Activated CD4-positive, CD25-positive, alpha-beta regulatory T cell treated with anti-CD3 and anti-CD28 coated beads, Interleukin-2, amount 50 U/mL, for 16 hours (primary cell): ENCODE data around the gene COX10.
"Not testable (repeated sequence)": the region's sequence is repeated elsewhere in the genome, so short reads cannot be mapped to it uniquely, and the experiment has no call there.

Experiments used
- DNase-seq: peaks from one replicate; pipeline ENCODE4 v3.0.0-alpha.2; 2020; ENCODE audit warnings: low read depth, low spot score

COX10 gene

DNA sequence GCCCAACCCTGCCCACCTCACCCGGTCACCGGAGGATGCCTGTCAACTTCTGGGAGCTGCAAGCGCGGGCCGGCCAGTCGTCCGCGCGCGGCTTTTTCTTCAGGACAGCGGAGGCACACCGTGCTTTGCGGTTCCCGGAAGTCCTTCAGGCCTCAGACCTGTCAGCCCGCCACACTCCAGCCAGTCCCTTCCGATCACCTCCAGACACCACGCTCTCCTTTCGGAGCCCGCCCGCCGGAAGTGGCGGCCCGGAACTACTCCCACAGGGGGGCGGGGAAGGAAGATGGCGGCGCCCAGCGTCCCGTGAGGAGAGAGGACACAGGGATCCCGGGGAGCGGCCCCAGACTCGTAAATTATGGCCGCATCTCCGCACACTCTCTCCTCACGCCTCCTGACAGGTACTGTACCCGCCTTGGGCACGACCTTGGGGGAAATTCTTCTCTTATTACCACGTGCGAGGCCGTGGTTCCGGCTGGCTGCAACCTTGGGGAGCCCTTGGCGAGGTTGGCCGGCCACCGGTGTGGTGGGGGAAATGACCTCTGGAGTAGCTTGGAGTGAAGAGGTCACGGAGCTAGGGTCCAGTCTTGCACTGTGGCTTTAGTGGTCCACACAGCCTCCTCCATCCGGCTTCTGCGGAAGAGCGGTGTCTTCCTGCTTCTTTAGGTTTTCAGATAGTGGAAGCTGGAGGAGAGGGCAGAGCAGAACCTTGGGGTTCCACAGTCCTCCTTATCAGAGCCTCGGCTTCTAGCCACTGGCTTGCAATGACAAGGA, at the start of gene COX10:
TSS of gene COX10 (plus strand) at position 254 of the 771 bp plus-strand sequence. CDS start at position 356, 102 bp downstream.
- peak; percentile 78 for DNase-seq

DNA sequence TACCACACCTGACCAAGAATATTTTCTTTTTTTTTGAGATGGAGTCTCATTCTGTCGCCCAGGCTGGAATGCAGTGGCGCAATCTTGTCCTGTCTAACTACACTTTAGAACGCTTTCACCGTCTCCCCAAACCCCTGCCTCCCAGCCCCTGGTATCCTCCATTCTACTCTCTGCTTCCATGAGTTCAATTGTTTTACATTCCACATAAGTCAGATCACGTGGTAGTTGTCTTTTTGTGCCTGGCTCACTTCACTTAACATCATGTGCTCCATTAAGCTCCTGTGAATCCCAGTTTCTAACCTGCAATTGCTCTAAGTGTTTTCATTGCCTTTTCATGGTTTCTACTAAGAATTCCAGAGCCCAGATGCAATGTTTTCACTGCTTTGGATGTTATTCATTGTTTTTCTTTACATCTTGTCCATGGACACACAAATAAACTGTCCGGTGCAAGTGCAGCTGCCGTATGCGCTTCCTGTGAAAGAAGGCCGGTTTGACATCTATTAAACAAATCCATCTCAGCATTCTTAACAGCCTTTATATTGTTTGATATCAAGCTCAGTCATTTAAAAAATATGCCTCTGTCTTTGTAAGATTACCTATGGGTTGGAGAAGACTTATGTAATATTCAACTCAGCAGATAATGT, 47.5 kb upstream of the COX10 start:
- DNase-seq: not testable (repeated sequence)

DNA sequence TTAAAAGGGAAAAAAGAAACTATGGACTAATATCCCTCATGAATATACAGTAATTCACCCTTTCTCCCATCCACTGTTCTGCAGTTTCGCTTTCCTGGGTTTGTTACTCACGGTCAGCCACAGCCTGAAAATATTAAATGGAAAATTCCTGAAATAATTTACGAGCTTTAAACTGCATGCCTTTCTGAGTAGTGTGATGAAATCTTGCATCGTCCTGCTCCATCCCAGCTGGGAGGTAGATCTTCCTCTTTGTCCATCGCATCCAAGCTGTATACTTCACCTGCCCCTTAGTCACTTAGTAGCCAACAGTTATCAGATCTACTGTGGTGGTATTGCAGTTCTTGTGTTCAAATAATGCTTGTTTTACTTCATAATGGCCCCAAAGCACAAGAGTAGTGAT, 39.5 kb upstream of the COX10 start:
- DNase-seq: not testable (repeated sequence)

DNA sequence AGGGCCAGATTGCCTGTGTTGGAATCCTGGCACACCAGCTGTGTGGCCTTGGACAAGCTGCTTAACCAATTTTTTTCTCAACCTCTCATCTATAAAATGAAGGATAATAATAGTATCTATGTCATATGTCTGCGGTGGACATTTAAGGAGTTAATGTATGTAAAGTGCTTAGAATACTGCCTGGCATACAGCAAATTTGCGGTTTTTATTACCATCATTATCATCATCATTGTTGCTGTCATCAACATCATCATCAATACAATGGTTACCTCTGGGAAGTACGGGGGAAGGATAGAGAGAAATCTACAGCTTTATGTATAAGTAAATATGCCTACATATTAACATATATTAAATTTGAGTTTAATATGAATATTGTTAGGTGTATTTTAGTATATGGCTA, 37.1 kb upstream of the COX10 start:
- no peak for DNase-seq

DNA sequence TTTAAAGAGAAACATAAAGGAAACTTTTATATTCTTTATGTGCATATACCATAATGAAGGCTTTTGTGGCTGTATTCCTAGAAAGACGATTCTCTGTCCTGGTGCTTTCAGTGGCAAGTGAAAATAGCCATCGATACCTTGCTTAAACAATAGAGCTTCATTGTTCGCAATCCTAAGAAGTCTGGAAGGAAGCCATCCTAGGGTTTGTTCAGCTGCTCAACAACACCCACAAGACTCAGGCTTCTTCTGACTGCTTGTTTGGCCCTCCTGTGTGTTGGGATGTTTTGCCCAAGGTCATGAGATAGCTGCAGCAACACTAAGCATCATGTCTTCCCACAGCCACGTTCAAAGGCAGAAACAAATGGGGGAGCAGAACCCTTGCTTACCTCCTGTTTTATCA, 36.1 kb upstream of the COX10 start:
- DNase-seq: no peak

DNA sequence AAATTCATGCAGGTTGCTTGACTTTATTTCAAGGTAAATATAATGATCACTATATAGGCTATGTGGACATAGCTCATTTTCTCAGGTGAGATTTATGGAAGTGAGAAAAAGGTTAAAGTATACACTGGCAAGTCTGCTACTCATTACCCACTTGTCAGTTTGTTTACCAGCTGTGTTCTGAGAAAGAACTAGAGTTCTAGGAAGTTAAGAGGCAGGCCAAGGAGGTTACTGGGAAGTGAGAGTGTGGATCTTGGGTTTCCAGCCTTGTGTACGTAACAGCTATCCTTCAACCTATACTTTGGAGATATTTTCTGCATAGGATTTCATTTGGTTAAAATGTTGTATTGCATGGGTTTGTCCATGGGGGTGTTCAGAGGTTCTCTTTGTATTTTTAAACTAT, 31.9 kb upstream of the COX10 start:
- DNase-seq: no peak

DNA sequence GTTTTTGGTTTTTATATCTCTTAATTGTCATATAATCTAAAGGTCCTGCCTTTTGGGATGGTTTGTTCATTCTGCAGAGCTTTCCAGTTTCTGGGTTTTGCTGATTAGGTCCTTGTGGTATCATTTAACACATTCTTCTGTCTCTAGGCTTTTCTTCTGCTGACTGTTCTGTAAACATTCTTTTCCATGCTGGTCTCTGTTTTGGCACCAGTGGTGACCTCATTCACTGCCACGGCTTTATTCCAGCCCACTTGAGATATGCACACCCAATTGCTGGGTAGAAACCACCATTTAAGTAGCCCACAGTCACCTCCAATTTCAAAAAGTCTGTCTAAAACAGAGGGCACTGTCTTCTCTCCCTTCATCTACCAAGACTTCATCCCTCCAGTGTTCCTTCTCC, 31.1 kb upstream of the COX10 start:
- DNase-seq: no peak

DNA sequence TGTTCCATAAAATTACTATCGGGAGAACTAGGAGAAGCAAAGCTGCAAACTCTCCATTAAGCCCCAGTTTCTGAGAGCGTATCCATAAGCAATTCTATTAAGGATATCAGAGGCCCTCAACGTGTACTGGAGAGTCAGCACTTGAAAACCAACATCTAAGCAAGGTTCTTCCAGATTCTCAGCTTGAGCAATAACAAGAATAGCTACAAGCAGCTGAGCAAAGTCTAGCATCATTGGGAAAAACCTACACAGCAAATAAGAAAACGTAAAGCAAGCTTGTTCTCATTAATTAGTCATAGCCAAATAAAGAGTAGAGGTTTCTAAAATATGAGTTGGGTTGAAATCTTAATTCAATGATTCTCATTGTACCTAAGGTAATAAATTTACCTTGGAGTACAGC, 26.9 kb upstream of the COX10 start:
- DNase-seq: no peak

DNA sequence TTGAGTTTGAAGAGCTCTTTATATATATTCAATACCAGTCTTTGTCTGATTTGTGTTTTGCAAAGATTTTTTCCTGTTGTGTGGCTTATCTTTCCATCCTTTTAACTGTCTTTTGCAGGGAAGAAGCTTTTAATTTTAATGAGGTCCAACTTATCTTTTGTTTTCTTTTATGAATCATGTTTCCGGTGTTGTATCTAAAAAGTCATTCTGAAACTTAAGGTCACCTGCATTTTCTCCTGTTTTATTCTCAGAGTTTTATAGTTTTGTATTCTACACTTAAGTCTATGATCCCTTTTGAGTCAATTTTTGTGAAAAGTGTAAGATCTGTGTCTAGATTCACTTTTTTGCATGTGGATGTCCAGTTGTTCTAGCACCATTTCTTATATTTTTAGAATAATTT, 24.6 kb upstream of the COX10 start:
- no peak for DNase-seq

DNA sequence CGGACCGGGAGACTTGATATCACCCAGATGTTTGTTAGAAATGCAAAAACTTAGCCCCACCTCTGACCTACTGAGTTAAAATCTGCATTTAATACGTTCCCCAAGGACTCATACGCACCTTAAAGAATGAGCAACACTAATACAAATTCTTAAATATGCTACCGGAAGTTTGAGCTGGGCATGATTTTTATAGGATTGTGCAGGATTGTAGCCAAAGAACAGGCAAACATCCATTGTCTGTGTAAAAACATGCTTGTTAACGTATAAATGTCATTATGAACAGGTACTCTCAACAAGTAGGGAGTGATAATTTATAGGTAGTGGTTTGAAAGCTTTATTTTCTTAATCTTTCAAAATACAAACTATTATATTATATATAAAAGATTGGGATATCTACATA, 22.3 kb upstream of the COX10 start:
- DNase-seq: no peak

DNA sequence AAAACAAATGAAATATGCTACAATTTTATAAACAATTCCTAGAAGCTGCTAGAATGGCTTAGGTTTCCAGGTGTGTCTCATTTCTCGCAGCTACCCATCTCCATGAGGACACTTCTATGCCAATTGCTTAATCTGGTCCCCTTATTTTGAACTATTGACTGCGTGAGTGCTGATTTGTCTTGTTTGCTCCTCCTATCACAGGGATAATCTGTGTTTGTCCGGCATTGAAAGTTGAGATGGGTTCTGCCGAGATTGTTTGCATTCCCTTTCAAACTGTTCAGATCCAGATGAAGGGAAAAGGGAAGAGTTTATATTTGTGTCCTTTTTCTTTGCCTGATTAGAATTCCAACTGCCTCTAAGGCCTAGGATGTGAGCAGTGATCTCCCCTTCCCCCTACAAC, 21.7 kb upstream of the COX10 start:
- no peak for DNase-seq

DNA sequence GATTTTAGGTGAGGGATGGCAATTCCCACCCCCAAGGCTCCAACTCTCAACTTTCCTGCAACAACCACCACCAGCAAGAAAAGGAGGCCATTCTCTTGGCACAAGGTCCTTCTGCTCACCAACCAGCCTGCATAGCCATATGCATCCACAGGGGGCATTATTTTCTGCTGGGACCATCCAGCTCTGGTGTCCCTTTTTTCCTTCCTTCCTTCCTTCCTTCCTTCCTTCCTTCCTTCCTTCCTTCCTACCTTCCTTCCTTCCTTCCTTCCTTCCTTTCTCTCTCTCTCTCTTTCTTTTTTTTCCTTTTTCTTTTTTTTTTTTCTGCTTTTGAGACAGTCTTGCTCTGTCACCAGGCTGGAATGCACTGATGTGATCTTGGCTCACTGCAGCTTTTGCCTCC, 21.1 kb upstream of the COX10 start:
- no peak for DNase-seq

DNA sequence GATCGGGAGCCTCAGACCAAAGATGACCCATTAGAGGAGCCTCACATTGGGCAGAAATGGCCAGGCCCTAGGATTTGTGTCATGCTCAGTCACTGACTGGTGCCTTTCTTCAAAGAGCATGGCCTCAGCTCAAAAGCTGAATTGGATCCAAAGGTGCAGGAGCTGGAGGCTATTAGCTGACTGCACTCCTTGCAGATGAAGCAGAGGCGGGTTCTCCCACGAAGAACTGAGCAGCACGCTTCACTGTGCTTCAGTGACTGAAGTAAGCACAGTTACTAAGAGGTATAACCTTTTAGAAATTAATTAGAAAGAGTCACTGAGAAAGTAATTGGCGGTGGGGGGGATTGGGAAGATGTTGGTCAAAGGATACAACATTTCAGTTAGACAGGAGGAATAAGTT, 18.7 kb upstream of the COX10 start:
- no peak for DNase-seq

DNA sequence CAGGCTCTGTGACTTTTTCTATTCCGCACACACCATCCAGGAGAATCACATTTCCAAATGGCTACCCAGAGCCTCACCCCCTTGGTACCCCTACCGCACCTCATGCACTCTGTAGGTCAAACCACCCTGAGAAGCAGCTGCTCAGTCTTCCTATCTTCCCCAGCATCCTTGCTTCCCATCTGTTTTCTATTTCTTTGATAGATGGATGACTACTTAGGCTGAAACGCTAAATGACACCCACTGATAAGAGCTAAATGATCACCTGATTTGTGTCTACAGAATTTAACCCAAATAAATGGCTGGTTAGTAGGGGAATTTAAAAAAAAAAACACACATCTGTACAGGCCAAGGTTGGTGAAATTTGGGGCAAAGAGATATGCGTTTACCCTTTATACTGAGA, 17.6 kb upstream of the COX10 start:
- no peak for DNase-seq

DNA sequence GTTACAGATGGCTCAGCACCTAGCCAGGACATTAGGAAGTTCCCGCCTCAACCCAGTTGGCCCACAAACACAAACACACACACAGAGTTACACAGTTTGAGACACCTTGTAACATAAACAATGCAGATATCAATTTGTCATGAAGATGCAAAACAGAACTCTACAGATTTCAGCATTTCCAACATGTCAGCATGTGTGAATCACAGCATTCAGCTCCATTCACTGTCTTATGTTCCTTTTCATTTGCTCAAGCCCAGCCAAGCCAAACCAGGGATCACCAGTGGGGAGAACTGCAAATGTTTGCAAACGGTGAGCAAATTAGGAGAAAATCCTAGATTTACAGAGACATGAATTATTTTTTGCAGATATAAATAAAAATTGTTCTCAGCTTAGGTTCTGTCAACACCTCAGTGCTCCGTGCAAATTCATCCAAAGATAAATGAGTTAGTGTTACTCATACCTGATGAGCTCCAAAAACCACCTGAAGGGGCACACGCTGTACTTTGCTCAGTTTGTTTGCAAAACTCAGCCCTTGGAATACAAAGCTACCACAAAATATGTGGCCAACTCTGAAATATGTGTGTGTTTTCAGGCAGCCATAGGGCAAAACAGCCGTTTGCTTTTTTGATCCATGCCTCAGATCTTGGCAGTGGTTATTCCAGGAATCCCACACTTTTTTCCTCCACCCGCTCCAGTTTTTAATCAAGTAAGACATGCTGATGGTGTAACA, 16.3 kb upstream of the COX10 start:
- no peak for DNase-seq

DNA sequence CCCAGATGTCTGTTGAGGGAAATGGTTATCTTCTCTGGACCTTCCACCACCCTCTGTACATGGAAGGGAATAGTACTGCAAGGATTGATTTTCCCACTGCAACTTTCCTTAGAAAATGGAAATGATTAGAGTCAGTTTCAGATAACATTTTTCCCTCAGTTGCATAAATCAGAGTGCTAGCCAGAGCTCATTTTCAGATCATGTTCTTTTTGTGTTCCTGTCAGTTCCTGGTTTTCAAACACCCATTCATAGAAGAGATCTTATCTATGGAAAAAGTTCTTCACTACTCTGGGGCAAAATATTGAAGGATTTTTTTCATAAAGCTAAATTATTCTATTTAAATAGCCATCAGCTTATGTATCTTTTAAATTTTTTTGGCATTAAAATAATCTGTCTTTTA, 11.7 kb upstream of the COX10 start:
- DNase-seq: no peak

DNA sequence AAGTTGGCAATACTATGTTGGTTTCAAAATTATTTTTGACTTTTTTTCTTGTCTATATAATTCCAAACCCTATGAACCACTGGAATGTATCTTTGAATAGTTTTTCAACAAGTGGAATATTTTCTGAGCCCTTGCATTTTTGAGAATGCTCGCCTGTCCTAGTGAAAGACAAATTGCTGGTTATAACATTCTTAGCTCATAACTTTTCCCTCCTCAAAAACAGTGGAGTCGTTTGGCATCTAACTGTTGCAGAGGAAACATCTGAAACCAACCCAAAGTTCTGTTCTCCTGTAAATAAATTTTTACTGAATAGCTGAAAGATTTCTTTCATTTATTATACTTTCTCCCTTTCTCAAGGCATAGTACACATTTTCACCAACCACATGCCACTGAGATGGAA, 11.3 kb upstream of the COX10 start:
- DNase-seq: no peak

DNA sequence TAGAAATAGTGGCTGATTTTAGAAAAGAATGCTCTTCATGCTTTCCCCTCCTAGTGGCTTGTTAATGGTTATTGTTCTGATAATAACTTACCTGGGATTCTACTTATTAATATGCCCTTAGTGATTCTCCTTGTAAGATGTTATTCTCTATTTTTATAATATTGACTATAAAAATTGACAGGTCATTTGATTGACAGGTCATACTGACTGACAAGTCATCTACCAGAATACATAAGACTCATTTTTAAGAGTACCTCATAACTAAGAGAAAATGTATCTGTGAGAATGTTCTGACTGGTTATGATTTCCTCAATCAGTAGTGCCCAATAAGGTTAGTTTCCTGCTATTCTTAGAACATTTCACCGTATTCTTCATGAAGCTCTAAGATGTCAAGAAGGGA, 8.6 kb upstream of the COX10 start:
- DNase-seq: no peak

DNA sequence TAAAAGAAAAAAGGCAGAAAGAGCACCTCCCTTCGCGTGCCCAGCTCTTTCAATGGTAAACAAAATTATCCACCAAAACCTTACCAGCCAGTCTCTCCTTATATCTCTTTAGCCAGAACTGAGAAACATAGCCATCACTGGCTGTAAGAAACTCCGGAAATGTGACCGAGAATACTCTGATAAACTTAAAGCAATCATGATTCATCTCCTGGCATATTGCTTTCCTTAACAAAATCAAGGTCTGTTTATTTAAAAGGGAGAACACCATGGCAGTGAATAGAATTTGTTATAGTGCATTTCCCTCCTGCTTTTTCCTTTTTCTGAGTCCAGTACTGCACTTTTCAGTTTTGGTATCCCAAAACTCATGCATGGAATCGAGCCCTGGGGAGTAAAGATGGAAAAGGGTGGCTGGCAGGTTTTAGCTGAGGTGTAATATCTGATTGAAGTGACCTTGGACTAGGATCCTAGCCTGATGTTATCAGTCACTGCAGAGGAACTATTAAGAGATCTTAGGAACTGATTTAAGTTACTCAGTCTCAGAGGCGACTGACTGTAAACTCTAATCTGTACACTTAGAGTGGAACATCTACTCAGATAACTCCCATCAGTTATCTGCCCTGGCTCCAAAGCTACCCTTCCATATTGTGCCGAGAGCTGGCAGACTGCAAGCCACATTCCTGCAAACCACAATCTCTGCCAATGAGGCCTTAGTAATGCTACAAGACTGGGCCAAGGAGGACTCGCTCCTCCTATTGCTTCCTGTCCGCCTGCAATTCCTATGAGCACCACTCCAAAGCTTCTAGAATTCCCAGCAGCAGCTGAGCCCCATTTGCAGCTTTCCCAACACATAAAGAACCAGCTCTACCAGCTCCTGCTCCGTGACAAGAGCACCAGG, 7.4 kb upstream of the COX10 start:
- DNase-seq: no peak

DNA sequence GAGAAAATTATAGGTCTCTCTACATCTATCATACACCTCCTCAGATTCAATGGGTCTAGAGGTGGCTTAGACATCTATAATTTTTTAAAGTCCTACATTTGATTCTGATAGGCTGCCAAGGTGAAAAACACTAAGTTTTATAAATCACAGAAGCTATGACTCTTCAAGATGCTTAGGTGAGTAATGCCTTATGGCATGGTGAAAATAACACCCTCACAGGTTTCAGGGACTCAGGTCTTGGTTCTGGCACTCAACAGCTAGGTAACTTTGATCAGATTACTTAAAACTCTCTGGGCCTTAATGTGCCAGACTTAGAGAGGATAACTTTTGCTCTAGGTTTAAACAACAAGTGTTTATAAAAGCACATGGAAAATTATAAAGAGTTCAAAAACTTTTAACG, 2.0 kb upstream of the COX10 start:
- DNase-seq: no peak

DNA sequence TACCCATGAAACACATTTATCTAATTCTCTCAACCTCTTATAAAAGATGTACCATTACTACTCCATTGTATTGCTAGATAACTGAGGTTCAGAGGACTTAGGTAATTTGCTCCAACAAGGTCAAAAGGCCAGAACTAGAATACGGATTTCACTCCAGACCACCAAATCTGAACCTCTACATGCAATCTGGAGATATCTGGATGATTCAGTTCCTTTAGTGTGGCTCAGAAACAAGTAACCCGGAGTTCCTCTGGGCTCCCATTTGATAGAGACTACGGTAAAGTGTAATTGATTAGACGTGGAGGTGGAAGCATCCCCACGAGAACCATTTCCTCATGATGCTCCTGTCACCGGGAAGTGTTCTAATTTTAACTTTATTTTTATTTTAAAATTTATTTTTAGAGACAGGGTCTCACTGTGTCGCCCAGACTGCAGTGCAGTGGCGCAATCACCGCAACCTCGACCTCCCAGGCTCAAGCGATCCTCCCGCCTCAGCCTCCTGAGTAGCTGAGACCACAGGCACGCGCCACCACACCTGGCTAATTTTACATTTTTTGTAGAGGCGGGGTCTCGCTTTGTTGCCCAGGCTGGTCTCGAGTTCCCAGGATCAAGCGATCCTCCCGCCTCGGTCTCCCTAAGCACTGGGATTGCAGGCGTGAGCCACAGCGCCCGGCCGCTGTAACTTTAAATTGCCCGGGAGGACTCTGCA, 608 bp upstream of the COX10 start:
- DNase-seq: no peak
